IPS-NIHi7 (cell line): ENCODE measurements around the gene KBTBD2.
A peak's percentile ranks its signal among the peaks of the same experiment; 100 is the strongest.
"Not testable (repeated sequence)": the region's sequence is repeated elsewhere in the genome, so short reads cannot be mapped to it uniquely, and the experiment has no call there.

Experiments used
- DNase-seq: peaks from one replicate; pipeline ENCODE4 v3.0.0; 2012; ENCODE audit warnings: mixed read lengths; ENCODE audit errors: extremely low spot score

The KBTBD2 gene

DNA sequence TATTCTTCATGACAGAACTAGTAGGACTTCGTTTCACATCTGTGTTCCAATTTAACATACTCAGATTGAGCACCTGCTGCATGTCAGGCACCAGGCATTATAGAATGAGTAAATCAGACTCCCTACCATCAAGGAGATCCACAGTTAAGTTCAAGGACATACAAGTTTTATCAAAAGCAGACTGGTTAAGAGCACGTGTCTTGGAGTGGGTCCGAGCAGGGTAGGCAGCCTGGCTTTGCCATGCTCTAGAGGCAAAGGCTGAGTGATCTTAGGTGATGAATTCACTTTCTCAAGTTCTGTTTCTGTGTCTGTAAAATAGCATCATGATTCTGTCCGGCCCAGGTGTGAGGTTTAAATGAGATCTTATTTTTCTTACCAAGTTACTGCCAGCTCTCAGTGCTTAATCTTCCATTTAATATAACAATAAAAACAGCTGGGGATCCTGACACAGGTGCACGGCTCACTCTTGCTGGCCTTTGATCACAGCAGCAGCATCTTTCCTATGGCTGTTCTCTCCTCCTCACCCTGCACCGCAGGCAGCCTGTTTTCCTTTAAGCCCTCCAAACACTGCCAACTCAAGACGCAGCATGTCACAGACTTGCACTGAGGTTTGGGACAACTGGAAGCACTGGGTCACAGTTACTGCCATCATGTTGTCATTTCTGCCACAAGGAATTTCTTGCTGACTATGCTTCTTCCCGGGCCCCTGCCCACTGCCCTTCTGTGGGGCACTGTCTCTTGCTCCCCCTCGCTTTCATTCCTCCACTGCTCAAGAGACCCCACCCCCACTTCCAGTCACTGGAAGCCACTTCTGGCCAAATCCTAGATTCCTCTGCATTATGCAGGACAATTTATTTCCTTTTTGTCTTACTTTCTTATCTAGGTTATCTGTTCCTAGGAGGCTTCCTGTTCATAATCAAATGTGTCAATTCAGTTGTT lies 35.5 kb downstream of the KBTBD2 start:
- not testable (repeated sequence) for DNase-seq

- DNase-seq = not testable (repeated sequence)
These were observed 40.9 kb downstream of the KBTBD2 start for GRCh38 chr7:32850654-32851053.

DNA sequence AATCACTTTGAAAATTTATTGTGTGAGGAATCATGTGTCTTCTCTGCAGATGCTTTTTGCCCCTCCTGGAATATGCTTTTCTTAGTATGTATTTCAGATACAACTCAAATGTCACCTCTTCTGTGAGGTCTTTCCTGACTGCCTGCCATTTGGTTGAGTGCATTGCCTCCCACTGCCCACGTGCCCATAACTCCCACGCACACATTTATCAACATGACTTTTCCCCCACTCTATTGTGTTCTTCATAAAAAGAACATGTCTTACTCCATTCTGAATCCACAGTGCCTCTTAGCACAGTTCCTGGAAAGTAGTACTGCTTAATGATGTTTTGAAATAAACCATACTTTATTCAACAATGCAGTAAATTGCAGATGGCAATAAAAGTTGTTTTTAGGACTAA lies 42.9 kb downstream of the KBTBD2 start:
- not testable (repeated sequence) for DNase-seq

DNA sequence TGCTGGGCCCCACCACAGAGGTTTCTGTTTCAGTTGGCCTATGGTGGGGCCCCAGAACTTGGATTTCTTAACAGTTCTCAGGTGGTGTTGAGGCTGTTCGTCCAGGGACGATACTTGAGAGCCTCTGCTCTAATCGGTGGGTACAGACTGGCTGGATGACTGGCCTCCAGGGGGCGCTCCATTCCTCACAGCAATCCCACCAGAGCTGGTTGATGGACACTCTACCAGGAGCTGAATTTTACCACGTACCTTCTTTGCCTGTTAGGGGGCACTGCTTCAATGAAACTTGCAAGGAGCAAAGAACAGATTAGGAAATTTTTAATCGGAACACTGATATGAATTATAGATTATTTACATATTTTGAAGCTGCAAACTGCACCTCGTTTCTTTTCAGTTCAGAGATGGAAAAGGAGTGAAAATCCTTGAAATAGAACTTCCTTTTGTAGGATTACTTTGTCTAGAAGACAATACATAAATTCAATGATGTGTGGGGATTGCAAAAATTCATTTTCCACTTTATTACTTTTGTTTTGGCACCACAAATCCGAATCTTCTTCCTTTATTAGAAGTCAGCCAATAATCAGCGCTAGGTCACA lies 44.8 kb downstream of the KBTBD2 start:
- peak; percentile 73 for DNase-seq

GRCh38 chr7:32844748-32845147 lies 46.8 kb downstream of the KBTBD2 start:
- DNase-seq = not testable (repeated sequence)

DNA sequence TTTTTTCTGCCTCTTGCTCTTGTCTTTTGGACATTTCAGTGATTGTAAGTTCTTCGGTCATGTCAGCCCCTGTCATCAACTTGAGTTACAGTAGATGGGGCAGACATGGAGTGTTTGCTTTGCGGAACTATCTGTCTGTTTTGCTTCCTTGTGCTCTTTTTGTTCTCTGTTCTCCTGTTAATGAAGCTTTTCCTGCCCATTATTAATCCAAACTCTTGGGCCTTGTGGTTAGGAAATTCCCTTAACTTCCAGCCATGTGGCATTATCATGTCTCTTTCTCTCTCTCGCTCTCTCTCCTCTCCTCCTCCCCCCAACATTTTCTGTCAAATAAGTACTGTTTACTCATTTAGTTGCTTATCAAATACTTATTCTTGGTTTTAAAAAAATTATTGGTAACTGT lies 47.8 kb downstream of the KBTBD2 start:
- DNase-seq = not testable (repeated sequence)

DNA sequence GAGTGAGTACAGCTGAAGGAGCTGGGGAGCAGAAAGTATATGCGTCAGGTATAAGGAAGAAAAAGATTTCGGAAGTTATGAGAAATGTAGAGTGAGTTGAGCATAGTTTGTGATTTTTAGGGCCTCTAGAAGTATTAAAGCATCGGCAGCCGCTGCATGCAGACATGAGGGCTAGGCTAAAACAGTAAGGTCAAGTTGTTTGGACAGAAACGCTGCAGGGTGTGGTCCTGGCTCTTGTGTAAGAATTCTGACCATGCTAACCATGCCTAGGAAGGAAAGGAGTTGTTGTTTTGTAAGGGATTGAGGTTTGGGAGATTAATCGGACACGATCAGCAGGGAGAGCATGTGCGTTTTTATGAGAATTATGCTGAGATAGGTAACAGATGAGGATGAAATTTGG lies 51.7 kb downstream of the KBTBD2 start:
- DNase-seq = not testable (repeated sequence)

GRCh38 chr7:32828996-32829752 lies 62.4 kb downstream of the KBTBD2 start:
- DNase-seq = not testable (repeated sequence)
